ENCODE data around the gene COLEC12. TPM values are rescaled to one million over a fixed set of nuclear protein-coding genes. Genes with fewer than 3 reads are reported as not detected.

The COLEC12 gene
- total RNA-seq, 1 donor from 2014 or later: 70.0 TPM

DNA sequence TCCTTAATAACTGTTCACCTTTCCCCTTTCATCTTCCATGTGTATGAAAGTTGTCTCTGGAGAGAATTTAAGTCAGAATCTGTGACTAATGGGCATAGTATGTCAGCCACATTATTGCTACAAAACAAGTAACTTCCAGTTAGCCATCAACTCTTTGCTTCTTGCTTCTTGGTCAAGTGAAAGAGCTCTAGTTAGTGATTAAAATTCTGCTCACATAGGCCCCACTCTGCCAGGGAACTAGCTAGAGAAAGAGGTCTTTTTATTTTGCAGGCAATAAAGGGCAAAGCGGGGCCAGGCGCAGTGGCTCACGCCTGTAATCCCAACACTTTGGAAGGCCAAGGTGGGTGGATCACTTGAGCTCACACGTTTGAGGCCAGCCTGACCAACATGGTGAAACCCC lies 64.6 kb downstream of the COLEC12 start:
- H3K9me3 Mint-ChIP-seq: peaks cover 14% of the 10 kb centered on the region
- peaks cover 10% of the 10 kb centered on the region for H3K36me3 Mint-ChIP-seq
- no peak overlapping the region for H3K4me3 Mint-ChIP-seq
- TF ChIP-seq, protein P1, sequence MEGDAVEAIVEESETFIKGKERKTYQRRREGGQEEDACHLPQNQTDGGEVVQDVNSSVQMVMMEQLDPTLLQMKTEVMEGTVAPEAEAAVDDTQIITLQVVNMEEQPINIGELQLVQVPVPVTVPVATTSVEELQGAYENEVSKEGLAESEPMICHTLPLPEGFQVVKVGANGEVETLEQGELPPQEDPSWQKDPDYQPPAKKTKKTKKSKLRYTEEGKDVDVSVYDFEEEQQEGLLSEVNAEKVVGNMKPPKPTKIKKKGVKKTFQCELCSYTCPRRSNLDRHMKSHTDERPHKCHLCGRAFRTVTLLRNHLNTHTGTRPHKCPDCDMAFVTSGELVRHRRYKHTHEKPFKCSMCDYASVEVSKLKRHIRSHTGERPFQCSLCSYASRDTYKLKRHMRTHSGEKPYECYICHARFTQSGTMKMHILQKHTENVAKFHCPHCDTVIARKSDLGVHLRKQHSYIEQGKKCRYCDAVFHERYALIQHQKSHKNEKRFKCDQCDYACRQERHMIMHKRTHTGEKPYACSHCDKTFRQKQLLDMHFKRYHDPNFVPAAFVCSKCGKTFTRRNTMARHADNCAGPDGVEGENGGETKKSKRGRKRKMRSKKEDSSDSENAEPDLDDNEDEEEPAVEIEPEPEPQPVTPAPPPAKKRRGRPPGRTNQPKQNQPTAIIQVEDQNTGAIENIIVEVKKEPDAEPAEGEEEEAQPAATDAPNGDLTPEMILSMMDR (IDR thresholded peaks at IDR 0.05; ENCODE audit: unreplicated experiment): no peak
- H3K4me1 Mint-ChIP-seq: peaks cover 9% of the 10 kb centered on the region
- H3K27ac Mint-ChIP-seq: no peak overlapping the region
- no peaks in the 10 kb centered on the region for H3K27me3 Mint-ChIP-seq (ENCODE audit: low read depth)
- DNase-seq (ENCODE audit: low spot score in 2 of 2, unreplicated experiment in 2 of 2): no peak

DNA sequence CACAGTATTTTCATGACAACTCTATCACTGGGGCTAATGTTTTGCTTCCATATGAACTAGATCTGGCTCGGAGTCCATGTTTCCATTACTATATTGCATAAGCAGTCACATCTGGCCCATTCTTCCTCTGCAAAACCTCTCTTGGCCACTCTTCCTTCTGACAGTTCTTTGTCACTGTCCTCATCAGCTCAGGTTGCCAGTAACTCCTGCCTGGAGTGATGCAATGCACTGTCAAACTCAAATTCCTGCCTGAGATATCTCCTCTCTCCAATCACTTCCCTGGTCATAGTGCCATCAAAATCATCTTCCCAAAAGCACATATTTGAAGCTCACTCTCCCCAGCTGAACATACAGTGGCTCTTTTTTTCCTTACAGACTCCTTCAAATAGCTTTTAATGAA lies 66.1 kb downstream of the COLEC12 start:
- Mint-ChIP-seq H3K4me3 (no peak overlapping the region), H3K27me3 (ENCODE audit: low read depth) (no peaks in the 10 kb centered on the region), H3K9me3 (peaks cover 14% of the 10 kb centered on the region), H3K4me1 (peaks cover 11% of the 10 kb centered on the region), H3K36me3 (peaks cover 10% of the 10 kb centered on the region), H3K27ac (peak overlapping the region; percentile 7)
- no peak for DNase-seq (ENCODE audit: low spot score in 2 of 2, unreplicated experiment in 2 of 2)
- TF ChIP-seq, protein P1 (IDR thresholded peaks at IDR 0.05; ENCODE audit: unreplicated experiment): no peak

DNA sequence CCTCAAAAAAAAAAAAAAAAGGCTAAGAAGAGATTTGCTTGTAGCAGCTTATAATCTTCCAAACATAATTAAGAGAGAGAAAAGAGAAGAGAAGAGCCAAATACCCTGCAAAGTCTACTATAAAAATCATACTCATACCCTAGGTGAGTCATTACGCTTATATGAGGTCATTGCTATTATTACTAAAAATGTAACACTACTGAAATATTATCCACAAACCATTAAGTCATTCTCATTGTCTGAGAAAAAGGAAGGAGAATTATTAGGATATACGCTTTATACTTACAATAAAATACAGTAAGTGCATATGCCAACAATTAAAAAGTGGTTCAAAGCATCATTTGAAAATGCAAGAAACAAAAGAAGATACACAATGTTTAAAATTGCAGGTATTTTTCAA lies 66.5 kb downstream of the COLEC12 start:
- Mint-ChIP-seq H3K27ac (no peak overlapping the region), H3K4me1 (peaks cover 11% of the 10 kb centered on the region), H3K36me3 (peaks cover 10% of the 10 kb centered on the region), H3K4me3 (no peak overlapping the region), H3K27me3 (ENCODE audit: low read depth) (no peaks in the 10 kb centered on the region), H3K9me3 (peaks cover 14% of the 10 kb centered on the region)
- TF ChIP-seq, protein P1 (IDR thresholded peaks at IDR 0.05; ENCODE audit: unreplicated experiment): no peak
- DNase-seq (ENCODE audit: low spot score in 2 of 2, unreplicated experiment in 2 of 2): no peak

DNA sequence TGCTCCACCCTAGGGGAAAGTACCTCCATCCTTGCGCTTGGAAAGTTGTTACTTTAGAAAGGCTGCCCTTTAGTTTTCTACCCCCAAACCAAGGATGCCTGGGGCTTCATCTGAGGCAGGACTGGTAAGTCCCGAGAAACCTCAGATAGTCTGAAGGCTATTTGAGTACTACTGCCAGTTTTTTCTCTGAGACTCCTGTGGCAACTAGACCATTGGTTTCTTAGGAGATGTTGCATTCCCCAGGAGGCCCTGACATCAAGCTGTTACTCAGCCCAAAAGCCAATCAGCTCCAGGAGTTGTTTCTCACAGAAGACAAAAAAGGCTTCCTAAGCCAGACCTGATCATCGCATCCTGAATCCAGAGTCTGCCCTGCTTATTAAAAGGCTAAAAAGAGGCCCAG lies 67.2 kb downstream of the COLEC12 start:
- TF ChIP-seq, protein P1 (IDR thresholded peaks at IDR 0.05; ENCODE audit: unreplicated experiment): no peak
- Mint-ChIP-seq H3K4me3 (no peak overlapping the region), H3K9me3 (peaks cover 14% of the 10 kb centered on the region), H3K27ac (no peak overlapping the region), H3K36me3 (peaks cover 10% of the 10 kb centered on the region), H3K27me3 (ENCODE audit: low read depth) (no peaks in the 10 kb centered on the region), H3K4me1 (peaks cover 11% of the 10 kb centered on the region)
- no peak for DNase-seq (ENCODE audit: low spot score in 2 of 2, unreplicated experiment in 2 of 2)

DNA sequence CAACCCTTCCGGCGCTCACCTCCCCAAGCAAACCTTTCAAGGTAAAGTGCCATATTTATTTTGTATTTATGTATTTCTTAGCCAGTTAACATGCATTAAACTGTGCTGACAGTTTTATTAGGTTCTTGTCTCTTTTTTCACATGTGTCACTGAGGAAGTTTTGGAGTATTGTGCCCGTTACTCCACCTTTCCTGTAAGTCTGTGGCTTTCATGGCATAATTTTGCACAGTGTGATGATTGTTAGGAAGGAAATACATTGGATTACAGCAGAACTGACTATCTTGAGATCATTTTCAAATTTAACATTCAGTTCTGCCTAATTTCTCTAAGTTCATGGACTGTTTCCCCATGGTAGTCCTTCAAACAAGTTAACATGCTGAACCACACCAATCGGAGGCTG lies 67.7 kb downstream of the COLEC12 start:
- no peaks in the 10 kb centered on the region for H3K27me3 Mint-ChIP-seq (ENCODE audit: low read depth)
- TF ChIP-seq, protein P1 (IDR thresholded peaks at IDR 0.05; ENCODE audit: unreplicated experiment): no peak
- H3K4me3 Mint-ChIP-seq: no peak overlapping the region
- DNase-seq (ENCODE audit: low spot score in 2 of 2, unreplicated experiment in 2 of 2): no peak
- H3K4me1 Mint-ChIP-seq: peaks cover 11% of the 10 kb centered on the region
- H3K36me3 Mint-ChIP-seq: peaks cover 10% of the 10 kb centered on the region
- H3K27ac Mint-ChIP-seq: no peak overlapping the region
- H3K9me3 Mint-ChIP-seq: peaks cover 12% of the 10 kb centered on the region

DNA sequence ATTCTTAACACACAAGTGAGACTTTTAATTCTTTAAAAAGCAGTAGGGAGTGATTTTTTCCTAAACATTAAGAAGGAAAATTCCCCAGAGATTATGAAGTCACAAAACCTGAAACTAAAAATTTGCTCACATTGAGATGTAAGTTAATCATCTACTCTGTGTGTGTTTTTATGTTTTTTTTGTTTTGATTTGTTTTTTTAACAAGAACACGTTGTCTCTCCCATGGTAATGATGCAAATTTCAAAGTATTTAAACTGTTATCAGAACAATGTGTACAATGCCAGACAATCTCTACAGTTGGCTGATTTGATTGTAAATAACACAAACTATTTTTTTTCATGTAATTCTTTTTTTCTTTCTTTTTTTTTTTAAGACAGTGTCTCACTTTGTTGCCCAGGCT lies 71.5 kb downstream of the COLEC12 start:
- no peaks in the 10 kb centered on the region for H3K36me3 Mint-ChIP-seq
- TF ChIP-seq, protein P1 (IDR thresholded peaks at IDR 0.05; ENCODE audit: unreplicated experiment): no peak
- H3K27me3 Mint-ChIP-seq (ENCODE audit: low read depth): no peaks in the 10 kb centered on the region
- no peaks in the 10 kb centered on the region for H3K9me3 Mint-ChIP-seq
- no peak for DNase-seq (ENCODE audit: low spot score in 2 of 2, unreplicated experiment in 2 of 2)
- no peak overlapping the region for H3K4me3 Mint-ChIP-seq
- H3K27ac Mint-ChIP-seq: no peak overlapping the region
- peaks cover 35% of the 10 kb centered on the region for H3K4me1 Mint-ChIP-seq

All from mesothelial cell of epicardium (in vitro differentiated cells).